ENCODE data around the gene CHMP6. TPM values are rescaled to one million over a fixed set of nuclear protein-coding genes. Genes with fewer than 3 reads are reported as not detected.

CHMP6 gene
- total RNA-seq, 1 donor from 2014 or later: 29.9 TPM

GRCh38 chr17:81034168-81034777 lies 42.6 kb downstream of the CHMP6 start:
- Histone ChIP-seq H3K27ac (peak overlapping the region; percentile 58), H3K27me3 (no peaks in the 10 kb centered on the region), H3K36me3 (no peaks in the 10 kb centered on the region), H3K9me3 (no peaks in the 10 kb centered on the region), H3K4me1 (peaks cover 53% of the 10 kb centered on the region), H3K4me3 (peak overlapping the region; percentile 64)
- no peak for DNase-seq
- ATAC-seq: peak; percentile 6
- intact Hi-C loops (cut with DNase I): no loop called here
- no peak for TF ChIP-seq CTCF (IDR thresholded peaks at IDR 0.05)

- intact Hi-C loops (cut with DNase I): no loop called here
- H3K27me3 ChIP-seq: no peaks in the 10 kb centered on the region
Measured at GRCh38 chr17:81034779-81035520, 43.3 kb downstream of the CHMP6 start, which contains the start of gene BAIAP2. Gene BAIAP2 (plus strand): TSS chr17:81035151. CDS start chr17:81035255, 104 bp downstream.

GRCh38 chr17:81035521-81036196 lies 44.0 kb downstream of the CHMP6 start:
- Histone ChIP-seq H3K9me3 (no peaks in the 10 kb centered on the region), H3K27ac (peak overlapping the region; percentile 44), H3K4me1 (peaks cover 61% of the 10 kb centered on the region), H3K27me3 (no peaks in the 10 kb centered on the region), H3K36me3 (no peaks in the 10 kb centered on the region), H3K4me3 (peak overlapping the region; percentile 64)
- intact Hi-C loops (cut with DNase I): no loop called here
- no peak for TF ChIP-seq CTCF (IDR thresholded peaks at IDR 0.05)
- ATAC-seq (no peak), DNase-seq (no peak)

More at GRCh38 chr17:81034779-81035520, 43.3 kb downstream of the CHMP6 start, which contains the start of gene BAIAP2:
- H3K36me3 ChIP-seq: no peaks in the 10 kb centered on the region
- peak within 1 kb of the TSS; percentile 64 for H3K4me3 ChIP-seq
- TF ChIP-seq CTCF (IDR thresholded peaks at IDR 0.05): no peak
- peak; percentile 78 for ATAC-seq
- H3K27ac ChIP-seq: peak within 1 kb of the TSS; percentile 58
- peak; percentile 99 for DNase-seq
- H3K9me3 ChIP-seq: no peaks in the 10 kb centered on the region
- peaks cover 59% of the 10 kb centered on the region for H3K4me1 ChIP-seq

GRCh38 chr17:81036197-81036941 lies 44.7 kb downstream of the CHMP6 start:
- Histone ChIP-seq H3K27me3 (no peaks in the 10 kb centered on the region), H3K27ac (peak overlapping the region; percentile 44), H3K4me3 (peak overlapping the region; percentile 64), H3K36me3 (no peaks in the 10 kb centered on the region), H3K4me1 (peaks cover 66% of the 10 kb centered on the region), H3K9me3 (no peaks in the 10 kb centered on the region)
- TF ChIP-seq CTCF (IDR thresholded peaks at IDR 0.05): no peak
- ATAC-seq (no peak), DNase-seq (no peak)
- intact Hi-C loops (cut with DNase I): no loop called here

GRCh38 chr17:81037026-81037797 lies 45.6 kb downstream of the CHMP6 start:
- no peak for TF ChIP-seq CTCF (IDR thresholded peaks at IDR 0.05)
- H3K36me3 ChIP-seq: no peaks in the 10 kb centered on the region
- peaks cover 60% of the 10 kb centered on the region for H3K4me1 ChIP-seq
- H3K27me3 ChIP-seq: no peaks in the 10 kb centered on the region
- DNase-seq (peak; percentile 89), ATAC-seq (peak; percentile 61)
- intact Hi-C loops (cut with DNase I): no loop called here
- peak overlapping the region; percentile 64 for H3K4me3 ChIP-seq
- peak overlapping the region; percentile 44 for H3K27ac ChIP-seq
- no peaks in the 10 kb centered on the region for H3K9me3 ChIP-seq

All from upper lobe of right lung (tissue), 1 donor.